SJSA1 (cell line): ENCODE measurements around the gene KRTAP10-11. TPM values are rescaled to one million over a fixed set of nuclear protein-coding genes. Genes with fewer than 3 reads are reported as not detected.

Source experiments
- DNase-seq, 2 experiments: peaks; one replicate each; pipeline ENCODE4 v3.0.0-alpha.2; 2015 to 2020; ENCODE audit warnings: low spot score in 2 of 2, low read depth in 1 of 2
- H3K27ac ChIP-seq: fragments of 250-450 bp; sonication (Bioruptor Pico); 2 replicates; pipeline ENCODE4 v1.5.1; 2020; ENCODE audit warnings: mild to moderate bottlenecking, moderate library complexity
- H3K27me3 ChIP-seq: fragments of 250-450 bp; sonication (Bioruptor Pico); replicated peaks from 2 replicates; pipeline ENCODE4 v1.5.1; 2020; ENCODE audit warnings: mild to moderate bottlenecking, moderate library complexity
- H3K36me3 ChIP-seq: fragments of 250-450 bp; sonication (Bioruptor Pico); 2 replicates; pipeline ENCODE4 v1.5.1; 2020; ENCODE audit warnings: mild to moderate bottlenecking
- H3K4me1 ChIP-seq: fragments of 250-450 bp; sonication (Bioruptor Pico); replicated peaks from 2 replicates; pipeline ENCODE4 v1.6.1; 2021; ENCODE audit warnings: mild to moderate bottlenecking
- H3K4me3 ChIP-seq: fragments of 250-450 bp; sonication (Bioruptor Pico); 2 replicates; pipeline ENCODE4 v1.5.1; 2020; ENCODE audit warnings: mild to moderate bottlenecking
- H3K9me3 ChIP-seq: fragments of 250-450 bp; sonication (Bioruptor Pico); replicated peaks from 2 replicates; pipeline ENCODE4 v1.5.1; 2020; ENCODE audit warnings: mild to moderate bottlenecking
- total RNA-seq: library from RNA; depleted of rRNA; stranded (reverse); fragments of >200 nt; shearing (Covaris generic); gene quantifications from 2 replicates; pipeline ENCODE4 v1.2.3, GENCODE V29; 2014; rRNA removed

The KRTAP10-11 gene
- total RNA-seq, 1 experiment from 2014 or later, result not detected

- Histone ChIP-seq H3K4me1 (no peaks in the 10 kb centered on the region), H3K27me3 (peaks cover 20% of the 10 kb centered on the region), H3K9me3 (peaks cover 4% of the 10 kb centered on the region; the same call in 1 of the 2 replicates), H3K27ac (no peak overlapping the region), H3K36me3 (no peaks in the 10 kb centered on the region), H3K4me3 (no peak overlapping the region)
- DNase-seq, result peak in 1 of 2 experiments; percentile 38
These were observed 49.0 kb downstream of the KRTAP10-11 start for GRCh38 chr21:44695184-44695583.

- peaks cover 25% of the 10 kb centered on the region for H3K27me3 ChIP-seq
- no peaks in the 10 kb centered on the region for H3K36me3 ChIP-seq
- H3K4me3 ChIP-seq, result no peak overlapping the region
- H3K4me1 ChIP-seq, result no peaks in the 10 kb centered on the region
- no peak for DNase-seq
- no peak overlapping the region for H3K27ac ChIP-seq
- peaks cover 4% of the 10 kb centered on the region; the same call in 1 of the 2 replicates for H3K9me3 ChIP-seq
These were observed 49.4 kb downstream of the KRTAP10-11 start for GRCh38 chr21:44695641-44696040.

- Histone ChIP-seq H3K4me1 (no peaks in the 10 kb centered on the region), H3K36me3 (no peaks in the 10 kb centered on the region), H3K27ac (no peak overlapping the region), H3K9me3 (peaks cover 4% of the 10 kb centered on the region; the same call in 1 of the 2 replicates), H3K4me3 (no peak overlapping the region), H3K27me3 (peaks cover 31% of the 10 kb centered on the region)
- DNase-seq, result no peak
These were observed 50.4 kb downstream of the KRTAP10-11 start for GRCh38 chr21:44696572-44696971.

Other genes with a start within 250 kb of the KRTAP10-11 start
- gene LRRC3, start 190.9 kb upstream of the KRTAP10-11 start, total RNA-seq, result 1.6 and 3.0 TPM in 2 replicates
- not detected in 2 replicates for gene KRTAP10-1, start 106.2 kb upstream of the KRTAP10-11 start, total RNA-seq
- gene KRTAP10-2, start 94.9 kb upstream of the KRTAP10-11 start, total RNA-seq, result not detected in 2 replicates
- gene KRTAP10-3, start 87.6 kb upstream of the KRTAP10-11 start, total RNA-seq, result not detected in 2 replicates
- not detected in 2 replicates for gene KRTAP10-4, start 72.7 kb upstream of the KRTAP10-11 start, total RNA-seq
- gene KRTAP10-5, start 65.8 kb upstream of the KRTAP10-11 start, total RNA-seq, result not detected in 2 replicates
- not detected in 2 replicates for gene KRTAP10-6, start 53.9 kb upstream of the KRTAP10-11 start, total RNA-seq
- gene KRTAP10-7, start 45.8 kb upstream of the KRTAP10-11 start, total RNA-seq, result not detected in 2 replicates
- gene KRTAP10-8, start 34.3 kb upstream of the KRTAP10-11 start, total RNA-seq, result not detected in 2 replicates
- gene KRTAP10-9, start 19.3 kb upstream of the KRTAP10-11 start, total RNA-seq, result not detected in 2 replicates
- gene KRTAP10-10, start 9.1 kb upstream of the KRTAP10-11 start, total RNA-seq, result not detected in 2 replicates
- not detected in 2 replicates for gene KRTAP12-4, start 8.2 kb downstream of the KRTAP10-11 start, total RNA-seq
- not detected in 2 replicates for gene KRTAP12-3, start 11.5 kb downstream of the KRTAP10-11 start, total RNA-seq
- not detected in 2 replicates for gene KRTAP12-2, start 20.5 kb downstream of the KRTAP10-11 start, total RNA-seq
- gene KRTAP12-1, start 35.7 kb downstream of the KRTAP10-11 start, total RNA-seq, result not detected in 2 replicates
- gene KRTAP10-12, start 50.8 kb downstream of the KRTAP10-11 start, total RNA-seq, result not detected in 2 replicates
- gene TSPEAR, start 65.2 kb downstream of the KRTAP10-11 start, total RNA-seq, result not detected in 2 replicates
- 74.7 and 110 TPM in 2 replicates for gene UBE2G2, start 155.4 kb downstream of the KRTAP10-11 start, total RNA-seq
- 137 and 173 TPM in 2 replicates for gene SUMO3, start 171.6 kb downstream of the KRTAP10-11 start, total RNA-seq
- gene PTTG1IP, start 227.3 kb downstream of the KRTAP10-11 start, total RNA-seq, result 403 and 590 TPM in 2 replicates